GM12878 (cell line): ENCODE measurements around the gene ZBTB37. TPM values are rescaled to one million over a fixed set of nuclear protein-coding genes. Genes with fewer than 3 reads are reported as not detected.

ENCODE experiments used
- ATF2 ChIP-seq: IDR thresholded peaks from 2 replicates; pipeline ENCODE4 v1.6.1; 2012; ENCODE audit warnings: low read length, inconsistent platforms
- E2F4 ChIP-seq: IDR thresholded peaks from 2 replicates; pipeline ENCODE4 v1.6.1; 2012; ENCODE audit warnings: low read depth, low read length, improper control_type of control experiment
- E2F8 ChIP-seq: fragments of 450-650 bp; IDR thresholded peaks from 2 replicates; pipeline ENCODE4 v1.6.1; 2018; ENCODE audit warnings: mild to moderate bottlenecking, low read depth, moderate library complexity; ENCODE audit not compliant: partially characterized antibody
- E4F1 ChIP-seq: fragments of 450-650 bp; IDR thresholded peaks from 2 replicates; pipeline ENCODE4 v1.6.1; 2018; ENCODE audit warnings: borderline replicate concordance, mild to moderate bottlenecking; ENCODE audit not compliant: partially characterized antibody
- EZH2 ChIP-seq: IDR thresholded peaks from 2 replicates; pipeline ENCODE4 v1.6.1; 2012; ENCODE audit warnings: low read depth, mild to moderate bottlenecking, control low read depth, inconsistent platforms, low read length, borderline replicate concordance; ENCODE audit not compliant: control insufficient read depth
- IRF5 ChIP-seq: fragments of 450-650 bp; IDR thresholded peaks from 2 replicates; pipeline ENCODE4 v1.6.1; 2017; ENCODE audit warnings: borderline replicate concordance
- MEF2A ChIP-seq: IDR thresholded peaks from 2 replicates; pipeline ENCODE4 v1.6.1; 2011; ENCODE audit warnings: low read depth, mild to moderate bottlenecking, low read length, moderate library complexity; ENCODE audit not compliant: insufficient read depth
- MEF2B ChIP-seq: fragments of 450-650 bp; IDR thresholded peaks from 2 replicates; pipeline ENCODE4 v1.6.1; 2018; ENCODE audit warnings: mild to moderate bottlenecking, moderate library complexity; ENCODE audit not compliant: partially characterized antibody, poor library complexity, severe bottlenecking
- MXI1 ChIP-seq: fragments of 150-350 bp; IDR thresholded peaks from 2 replicates; pipeline ENCODE4 v1.6.1; 2011; ENCODE audit warnings: low read depth, mild to moderate bottlenecking, inconsistent platforms, low read length, improper control_type of control experiment
- NFYB ChIP-seq: IDR thresholded peaks from 2 replicates; pipeline ENCODE4 v1.6.1; 2011; ENCODE audit warnings: low read depth, mild to moderate bottlenecking, low read length, improper control_type of control experiment, moderate library complexity; ENCODE audit not compliant: insufficient read depth
- ZBTB40 ChIP-seq: fragments of 450-650 bp; IDR thresholded peaks from 2 replicates; pipeline ENCODE4 v1.6.1; 2016; ENCODE audit warnings: mild to moderate bottlenecking, moderate library complexity, borderline replicate concordance
- ZZZ3 ChIP-seq: IDR thresholded peaks from 2 replicates; pipeline ENCODE4 v1.6.1; 2011; ENCODE audit warnings: low read depth; ENCODE audit not compliant: control insufficient read depth, insufficient read length
- polyA plus RNA-seq, 11 experiments: library from polyadenylated mRNA; depleted of rRNA in 4 of 11; unstranded in 6 of 11; stranded (reverse) in 5 of 11; fragments of >200 nt; fragmentation: Nextera tagmentation in 4 of 11; fragmentation: Illumina TruSeq in 1 of 11; extraction: Ambion mirVana in 4 of 11; extraction: Trizol in 1 of 11; gene quantifications; 1 replicate in 1 of 11; 2 replicates in 10 of 11; pipeline versions ENCODE4 v1.2.1 to v1.2.3, GENCODE V29; 2011 to 2016; ENCODE audit warnings: inconsistent platforms in 2 of 11, missing spikeins in 2 of 11, low read depth in 1 of 11
- total RNA-seq, 4 experiments: library from RNA; depleted of rRNA in 3 of 4; stranded (reverse); fragments of >200 nt in 3 of 4; fragmentation: Illumina TruSeq in 1 of 4; extraction: Trizol in 1 of 4; gene quantifications; 2 replicates each; pipeline versions ENCODE4 v1.2.1 to v1.2.3, GENCODE V29; 2013 to 2021

Gene ZBTB37
- total and polyA plus RNA-seq, 10 of the 15 experiments (the other 5 are each of a cell fraction or from before 2014, with no cell fraction given), result 0.16 to 5.7 (median 1.9) TPM

GRCh38 chr1:173824315-173825081 lies 43.7 kb upstream of the ZBTB37 start, which contains the start of the genes CENPL and DARS2 (continued):
- TF ChIP-seq ZZZ3 (no peak), ZBTB40 (peak; percentile 92), ATF2 (no peak; the same call in 1 of the 2 replicates), MEF2A (0 out of 2 replicates have a peak, but pooled peaks have one; percentile 50), EZH2 (no peak), E4F1 (peak; percentile 80), NFYB (peak; percentile 87), E2F8 (peak; percentile 89), MXI1 (peak; percentile 53), IRF5 (no peak), MEF2B (no peak), E2F4 (peak; percentile 95)
